GM18858 (cell line): ENCODE measurements around the gene DNAH12.
"Not testable (repeated sequence)": the region's sequence is repeated elsewhere in the genome, so short reads cannot be mapped to it uniquely, and the experiment has no call there.

Experiments used
- ATAC-seq: cut with Tn5 transposase; IDR thresholded peaks from one replicate; pipeline ENCODE4 v1.9.1; 2021; ENCODE audit not compliant: unreplicated experiment

DNAH12 gene

DNA sequence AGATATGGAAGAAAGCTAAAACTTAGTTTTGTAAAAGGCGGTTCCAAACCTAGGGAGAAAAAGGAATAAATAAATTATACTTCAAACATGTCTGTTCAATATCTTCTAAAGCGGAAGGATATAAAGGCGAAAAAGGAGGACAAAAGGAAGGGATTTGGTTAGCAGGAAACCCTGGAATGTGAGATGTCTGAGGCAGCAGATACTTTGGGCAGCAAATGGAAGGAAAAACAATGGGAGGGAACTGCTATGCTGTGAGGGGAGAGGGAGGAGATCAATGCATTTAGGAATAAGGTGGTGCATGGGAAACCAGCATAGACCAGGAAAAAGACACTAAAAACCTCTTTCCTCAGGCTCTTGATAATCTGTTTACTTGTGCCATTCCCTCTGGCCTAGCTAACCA lies 120.8 kb downstream of the DNAH12 start:
- no peak for ATAC-seq

DNA sequence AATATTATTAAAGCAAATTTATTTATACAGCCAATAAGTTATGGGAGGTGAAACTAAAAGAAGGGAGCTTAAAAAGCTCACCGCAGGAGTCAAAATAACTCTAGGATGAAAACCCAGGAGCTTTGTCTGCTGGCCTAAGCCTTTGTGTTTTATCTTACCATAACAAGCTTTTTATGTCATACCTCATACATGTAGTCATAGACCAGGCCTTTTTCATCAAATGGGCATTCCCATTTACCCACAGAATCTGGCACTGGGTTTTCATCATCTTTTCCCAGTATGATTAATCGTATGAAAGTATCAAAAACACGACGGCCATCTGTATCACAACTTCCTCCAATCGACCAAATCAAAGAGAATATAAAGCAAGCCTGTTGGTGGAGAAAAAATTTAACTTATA lies 122.8 kb downstream of the DNAH12 start:
- no peak for ATAC-seq

DNA sequence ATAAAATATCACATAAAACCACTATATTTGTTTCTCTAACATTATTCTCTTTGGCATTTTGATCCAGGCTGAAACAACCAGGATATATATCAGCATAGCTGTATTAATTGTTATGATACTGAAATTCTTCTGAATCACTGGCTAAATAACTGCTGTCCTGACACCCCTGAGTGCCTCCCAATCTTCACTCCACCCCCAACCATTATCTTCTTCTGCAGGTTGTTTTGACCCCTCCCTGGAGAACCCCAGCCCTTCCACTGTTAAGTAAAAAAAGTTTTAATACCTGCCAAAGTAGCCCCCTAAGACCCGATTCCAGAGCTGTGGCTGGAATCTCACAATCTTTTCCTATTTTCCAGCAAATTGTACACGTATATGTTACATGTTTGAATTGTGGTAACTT lies 124.1 kb downstream of the DNAH12 start:
- ATAC-seq: no peak

DNA sequence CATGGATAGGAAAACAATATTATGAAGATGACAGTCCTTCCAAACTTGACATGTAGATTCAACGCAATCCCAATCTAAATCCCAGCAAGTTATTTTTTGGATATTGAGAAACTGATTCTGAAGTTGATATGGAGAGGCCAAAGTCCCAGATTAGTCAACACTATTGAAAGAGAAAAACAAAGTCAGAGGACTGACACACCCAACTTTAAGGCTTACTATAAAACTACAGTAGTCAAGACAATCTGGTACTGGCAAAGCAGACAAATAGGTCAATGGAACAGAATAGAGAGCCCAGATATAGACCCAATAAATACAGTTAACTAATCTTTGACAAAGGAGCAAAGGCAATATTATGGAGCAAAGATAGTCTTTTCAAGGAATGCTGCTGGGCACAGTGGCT lies 132.4 kb downstream of the DNAH12 start:
- no peak for ATAC-seq

DNA sequence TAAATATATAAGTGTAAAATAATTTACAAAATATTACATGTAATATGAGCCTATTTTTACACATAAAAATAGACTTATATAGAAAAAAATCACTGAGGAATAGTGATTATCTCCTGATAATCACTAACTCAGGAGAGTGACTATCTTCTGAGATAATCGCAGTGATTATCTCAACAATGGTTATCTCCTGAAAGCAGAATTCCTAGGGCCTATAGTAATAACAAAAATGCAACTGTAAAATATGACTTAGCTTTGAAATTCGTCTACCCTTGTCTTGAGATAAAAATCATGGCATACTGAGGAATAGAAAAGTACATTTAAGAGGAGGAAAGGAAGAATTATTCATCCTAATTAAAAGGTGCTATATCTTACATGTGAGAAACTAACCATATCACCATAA lies 134.7 kb downstream of the DNAH12 start:
- no peak for ATAC-seq

DNA sequence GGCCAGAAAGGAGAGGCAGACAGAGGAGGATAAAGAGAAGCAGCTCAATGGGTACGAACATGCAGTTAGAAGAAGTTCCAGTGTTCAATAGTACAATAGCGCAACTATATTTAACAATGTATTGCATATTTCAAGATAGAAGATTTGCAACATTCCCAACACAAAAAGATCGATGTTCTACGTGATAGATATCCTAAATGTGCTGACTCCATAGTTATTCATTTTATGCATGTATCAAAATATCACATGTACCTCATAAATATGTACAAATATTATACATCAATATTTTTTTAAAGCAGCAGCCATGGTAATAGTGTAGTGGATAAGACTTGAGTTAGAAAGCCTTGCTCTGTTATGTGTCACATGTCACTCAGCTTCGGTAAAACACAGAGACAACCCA lies 141.5 kb downstream of the DNAH12 start:
- no peak for ATAC-seq

DNA sequence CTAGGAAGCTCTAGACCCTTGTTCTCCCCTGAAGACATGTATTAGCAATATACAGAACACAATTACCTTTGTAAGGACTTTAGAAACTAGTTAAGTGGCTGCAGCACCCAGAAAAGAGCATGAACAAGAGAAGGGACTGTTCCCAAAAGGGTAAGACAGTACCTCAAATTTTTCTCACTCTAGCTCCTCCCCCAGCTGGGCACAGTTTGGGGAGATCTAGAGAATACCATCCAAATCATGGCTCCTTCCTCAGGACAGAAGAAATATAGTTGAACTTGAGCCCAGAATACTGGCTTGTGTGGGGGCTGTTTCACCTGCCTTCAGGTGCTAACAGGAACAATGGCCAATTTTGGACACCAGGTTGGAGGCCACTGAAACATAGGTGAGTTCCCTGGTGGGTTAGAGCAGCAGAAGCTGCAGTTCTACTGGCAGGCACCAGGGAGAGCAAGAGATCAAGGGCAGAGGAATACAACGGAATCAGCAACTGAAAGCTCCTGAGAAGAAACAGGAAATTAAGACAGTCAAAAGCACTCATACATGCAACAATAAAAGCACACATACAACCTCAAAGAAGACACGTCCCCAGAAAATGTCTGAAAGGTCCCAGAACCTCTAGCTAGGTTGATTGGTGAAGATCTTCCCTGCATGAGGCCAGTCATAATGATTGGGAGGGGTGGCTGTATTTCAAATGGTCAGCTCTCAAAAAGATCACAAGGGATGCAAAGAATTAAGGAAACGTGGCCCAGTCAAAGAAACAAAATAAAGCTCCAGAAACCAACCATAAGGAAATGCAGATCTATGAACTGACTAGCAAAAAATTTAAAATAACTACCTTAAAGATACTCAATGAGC lies 146.7 kb downstream of the DNAH12 start:
- peak; percentile 89 for ATAC-seq

DNA sequence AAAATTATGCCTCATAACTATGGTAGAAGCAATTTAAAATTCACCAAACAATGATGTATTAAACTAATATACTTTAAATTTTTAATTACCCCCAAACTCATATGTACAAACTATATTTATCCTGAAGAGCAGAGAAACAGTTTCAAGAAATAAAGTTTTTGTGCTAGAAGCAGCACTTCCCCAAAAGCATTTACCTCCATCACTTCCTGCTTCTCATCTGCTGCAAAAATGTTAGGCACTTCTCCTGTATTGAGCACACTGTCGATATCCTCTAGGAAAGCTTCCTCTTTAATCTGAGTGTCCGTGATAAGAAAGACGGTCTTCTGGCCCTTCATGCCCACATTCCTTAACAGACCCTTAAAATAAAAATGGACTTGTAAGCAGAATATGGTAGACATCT lies 150.2 kb downstream of the DNAH12 start:
- no peak for ATAC-seq

DNA sequence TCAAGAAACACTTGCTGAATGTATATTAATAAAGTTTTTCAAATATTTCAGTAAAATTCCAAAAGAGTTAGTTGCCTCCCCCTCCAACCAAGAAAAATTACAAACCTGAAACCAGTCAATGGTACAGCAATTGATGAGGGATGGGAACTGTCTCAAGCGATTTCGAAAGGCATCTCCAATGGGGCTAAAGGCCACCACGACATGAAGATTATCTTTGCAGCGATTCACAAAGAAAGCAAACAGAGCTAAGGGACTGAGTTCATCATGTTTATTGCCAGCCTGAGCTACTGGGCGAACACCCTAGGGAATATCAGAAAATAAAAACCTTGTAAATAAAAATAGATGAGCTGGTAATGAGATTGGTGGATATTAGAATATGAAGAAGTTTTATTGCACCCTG lies 152.4 kb downstream of the DNAH12 start:
- no peak for ATAC-seq

DNA sequence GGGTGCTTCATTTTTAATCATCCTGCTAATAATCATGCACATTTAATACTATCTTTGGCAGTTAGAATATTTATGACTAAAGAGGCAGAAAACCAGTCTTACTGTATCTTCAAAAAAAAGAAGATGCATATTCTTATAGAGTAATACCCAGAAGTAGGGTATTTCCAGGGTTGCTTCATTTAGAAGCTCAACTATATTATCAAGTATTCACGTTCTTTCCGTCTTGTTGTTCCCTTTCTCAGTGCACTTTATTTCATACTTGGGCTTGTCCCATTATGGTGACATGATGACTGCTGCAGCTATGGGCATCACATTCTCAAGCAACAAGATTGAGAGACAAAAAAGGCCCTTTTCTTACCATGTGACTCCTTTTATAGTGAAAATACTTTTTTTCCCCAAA lies 154.9 kb downstream of the DNAH12 start:
- no peak for ATAC-seq

DNA sequence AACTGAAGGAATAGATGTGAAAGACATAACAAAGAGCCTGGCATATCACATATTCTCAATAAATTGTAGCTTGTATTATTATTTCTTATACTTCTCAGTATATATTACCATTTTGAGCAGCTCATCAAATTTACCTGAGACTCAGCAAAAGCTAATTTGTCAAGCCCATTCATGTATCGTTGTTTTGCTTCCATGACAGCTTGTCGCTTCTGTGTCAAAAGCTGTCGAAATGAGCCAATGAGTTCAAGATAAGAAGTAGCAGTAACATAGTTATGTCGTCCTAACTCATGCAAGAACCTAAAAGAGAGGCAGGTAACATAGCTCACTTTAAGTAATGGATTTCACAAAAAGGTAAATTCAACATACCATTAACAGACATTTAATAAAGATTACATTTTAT lies 157.8 kb downstream of the DNAH12 start:
- no peak for ATAC-seq

DNA sequence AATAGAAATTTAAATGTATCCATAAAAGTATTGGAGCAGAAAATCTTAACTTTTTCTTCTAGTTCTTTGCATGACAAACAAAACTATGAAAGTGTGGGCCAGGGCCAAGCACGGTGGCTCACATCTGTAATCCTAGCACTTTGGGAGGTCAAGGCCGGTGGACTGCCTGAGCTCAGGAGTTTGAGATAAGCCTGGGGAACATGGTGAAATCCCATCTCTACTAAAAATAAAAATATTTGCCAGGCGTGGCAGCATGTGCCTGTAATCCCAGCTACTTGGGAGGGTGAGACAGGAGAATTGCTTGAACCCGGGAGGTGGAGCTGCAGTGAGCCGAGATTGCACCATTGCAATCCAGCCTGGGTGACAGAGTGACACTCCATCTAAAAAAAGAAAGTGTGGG lies 158.6 kb downstream of the DNAH12 start:
- ATAC-seq: no peak

DNA sequence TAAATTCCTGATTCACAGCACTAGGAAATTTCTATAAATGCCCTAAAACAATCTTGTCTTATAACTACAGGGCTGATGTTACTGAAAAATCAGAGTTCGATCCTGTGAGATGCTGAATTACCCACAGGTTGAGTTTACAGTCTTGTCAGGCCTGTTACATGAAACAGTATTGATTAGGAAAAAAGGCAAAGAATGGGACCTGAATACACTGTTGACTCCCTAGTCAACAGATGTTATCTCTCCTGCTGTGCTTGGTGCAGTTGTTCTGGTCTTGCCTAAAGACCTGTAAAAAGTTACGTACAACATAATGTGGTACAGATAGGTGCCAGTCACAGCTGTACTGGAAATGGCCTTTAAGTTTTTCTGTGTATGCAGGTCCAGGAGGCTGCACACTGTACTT lies 160.3 kb downstream of the DNAH12 start:
- ATAC-seq: no peak

DNA sequence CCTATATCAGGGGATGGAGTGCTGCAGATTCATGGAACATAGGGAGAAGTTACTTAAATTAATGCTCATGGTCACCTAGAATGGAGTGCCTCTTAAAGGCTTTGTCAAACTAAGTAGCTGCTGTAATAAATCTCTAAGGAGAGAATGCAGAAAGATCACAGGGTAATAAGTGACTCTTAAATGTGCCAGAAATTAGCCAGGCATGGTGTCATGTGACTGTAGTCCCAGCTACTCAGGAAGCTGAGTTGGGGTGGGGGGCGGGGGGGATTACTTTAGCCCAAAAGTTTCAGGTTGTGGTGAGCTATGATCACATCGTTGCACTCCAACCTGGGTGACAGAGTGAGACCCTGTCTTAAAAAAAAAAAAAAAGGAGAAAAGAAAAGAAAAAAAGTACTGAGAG lies 160.7 kb downstream of the DNAH12 start:
- ATAC-seq: no peak

DNA sequence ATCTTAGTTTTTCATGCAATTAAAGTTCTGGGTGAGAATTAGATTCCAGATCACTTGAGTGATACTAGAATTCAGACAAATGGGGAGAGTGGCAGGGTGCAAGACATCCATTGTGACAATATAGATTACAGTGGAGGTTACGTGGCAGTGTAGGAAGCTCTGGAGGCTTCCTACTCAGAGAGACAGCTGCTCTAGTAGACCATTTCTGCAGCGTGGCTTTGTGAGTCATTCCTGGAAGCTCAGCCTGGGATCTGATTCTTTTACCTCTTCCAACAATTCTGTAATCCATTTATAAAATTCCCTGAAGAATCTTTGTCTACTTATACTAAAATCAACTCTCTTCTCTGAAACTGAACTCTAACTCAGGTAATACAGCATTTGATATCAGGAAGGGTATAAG lies 161.2 kb downstream of the DNAH12 start:
- ATAC-seq: no peak

DNA sequence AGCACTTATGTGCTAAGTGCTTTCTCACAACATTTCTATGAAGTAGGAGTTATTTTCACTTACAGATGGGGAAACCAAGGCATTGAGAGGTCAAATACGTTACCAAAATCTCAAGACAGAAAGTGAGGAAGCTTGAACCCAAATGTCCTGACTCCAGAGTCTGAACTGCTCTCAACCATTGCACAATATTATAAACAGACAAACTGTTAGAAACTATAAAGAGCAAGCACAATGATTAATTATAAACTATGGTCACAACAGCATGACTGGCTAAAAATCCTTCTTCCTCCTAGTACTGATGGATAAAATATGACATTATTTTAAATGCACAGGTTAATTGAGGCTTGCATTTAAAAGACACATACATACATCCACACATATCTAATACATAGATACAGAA lies 173.8 kb downstream of the DNAH12 start:
- no peak for ATAC-seq

DNA sequence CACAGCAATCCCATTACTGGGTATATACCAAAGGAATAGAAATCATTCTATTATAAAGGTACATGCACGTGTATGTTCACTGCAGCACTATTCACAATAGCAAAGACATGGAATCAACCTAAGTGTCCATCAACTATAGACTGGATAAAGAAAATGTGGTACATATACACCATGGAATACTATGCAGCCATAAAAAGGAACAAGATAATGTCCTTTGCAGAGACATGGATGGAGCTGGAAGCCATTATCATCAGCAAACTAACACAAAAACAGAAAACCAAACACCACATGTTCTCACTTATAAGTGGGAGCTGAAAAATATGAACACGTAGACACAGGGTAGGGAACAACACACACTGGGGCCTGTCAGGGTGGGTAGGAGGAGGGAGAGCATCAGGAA lies 179.1 kb downstream of the DNAH12 start:
- not testable (repeated sequence) for ATAC-seq

DNA sequence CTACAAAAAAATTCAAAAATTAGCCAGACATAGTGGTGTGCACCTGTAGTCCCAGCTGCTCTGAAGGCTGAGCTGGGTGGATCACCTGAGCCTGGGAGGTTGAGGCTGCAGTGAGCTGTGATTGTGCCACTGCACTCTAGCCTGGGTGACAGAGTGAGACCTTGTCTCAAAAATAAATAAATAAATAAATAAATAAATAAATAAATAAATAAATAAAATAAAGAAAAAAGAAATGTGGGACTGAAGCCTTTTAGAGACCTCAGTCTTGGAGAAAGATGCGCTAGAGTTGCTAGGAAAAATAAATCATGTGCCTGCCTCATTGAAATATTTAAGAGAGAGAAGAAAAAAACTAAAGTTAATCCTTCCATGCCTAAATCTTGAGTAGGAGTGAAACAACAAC lies 187.9 kb downstream of the DNAH12 start:
- ATAC-seq: not testable (repeated sequence)

DNA sequence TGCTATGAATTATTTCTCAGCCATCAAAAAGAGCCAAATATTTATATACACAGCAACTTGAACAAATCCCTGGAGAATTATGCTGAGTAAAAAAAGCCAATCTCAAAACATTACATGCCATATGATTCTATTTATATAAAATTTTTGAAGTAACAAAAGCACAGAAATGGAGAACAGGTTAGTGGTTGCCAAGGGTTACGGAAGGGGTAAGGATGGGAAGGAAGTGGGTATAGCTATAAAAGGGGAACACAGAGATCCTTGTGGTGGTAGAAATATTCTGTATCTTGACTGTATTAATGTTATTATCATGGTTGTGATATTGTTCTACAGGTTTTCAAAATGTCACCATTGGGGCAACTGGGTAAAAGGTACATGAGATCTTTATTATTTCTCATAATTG lies 189.4 kb downstream of the DNAH12 start:
- ATAC-seq: no peak

DNA sequence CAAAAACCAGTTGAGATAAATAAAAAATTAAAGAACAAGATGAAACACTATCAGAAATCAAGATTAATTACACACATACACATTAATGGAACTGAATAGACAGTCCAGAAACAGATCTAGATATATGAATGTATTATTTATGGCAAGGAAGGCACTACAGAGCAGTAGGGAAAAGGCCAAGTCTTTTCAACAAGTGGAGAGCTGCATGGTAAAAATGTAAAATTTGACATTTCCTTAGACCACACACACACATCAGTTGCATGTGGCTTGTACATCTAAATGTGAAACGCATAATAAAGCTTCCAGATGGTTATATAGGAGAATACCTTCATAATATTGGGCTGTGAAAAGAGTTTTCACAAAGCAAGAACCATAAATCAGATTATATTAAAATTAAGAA lies 193.9 kb downstream of the DNAH12 start:
- no peak for ATAC-seq

DNA sequence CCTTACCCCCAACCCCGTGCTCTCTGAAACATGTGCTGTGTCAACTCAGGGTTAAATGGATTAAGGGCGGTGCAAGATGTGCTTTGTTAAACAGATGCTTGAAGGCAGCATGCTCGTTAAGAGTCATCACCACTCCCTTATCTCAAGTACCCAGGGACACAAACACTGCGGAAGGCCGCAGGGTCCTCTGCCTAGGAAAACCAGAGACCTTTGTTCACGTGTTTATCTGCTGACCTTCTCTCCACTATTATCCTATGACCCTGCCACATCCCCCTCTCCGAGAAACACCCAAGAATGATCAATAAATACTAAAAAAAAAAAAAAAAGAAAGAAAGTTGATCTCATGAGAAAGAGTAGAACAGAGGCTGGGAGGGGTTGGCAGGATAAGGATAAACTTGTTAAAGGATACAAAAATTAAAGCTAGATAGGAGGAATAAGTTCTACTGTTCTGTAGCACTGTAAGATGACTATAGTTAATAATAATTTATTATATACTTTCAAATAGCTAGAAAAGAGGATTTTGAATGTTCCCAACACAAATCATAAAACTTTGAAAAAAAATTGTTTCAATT lies 205.0 kb downstream of the DNAH12 start:
- not testable (repeated sequence) for ATAC-seq

DNA sequence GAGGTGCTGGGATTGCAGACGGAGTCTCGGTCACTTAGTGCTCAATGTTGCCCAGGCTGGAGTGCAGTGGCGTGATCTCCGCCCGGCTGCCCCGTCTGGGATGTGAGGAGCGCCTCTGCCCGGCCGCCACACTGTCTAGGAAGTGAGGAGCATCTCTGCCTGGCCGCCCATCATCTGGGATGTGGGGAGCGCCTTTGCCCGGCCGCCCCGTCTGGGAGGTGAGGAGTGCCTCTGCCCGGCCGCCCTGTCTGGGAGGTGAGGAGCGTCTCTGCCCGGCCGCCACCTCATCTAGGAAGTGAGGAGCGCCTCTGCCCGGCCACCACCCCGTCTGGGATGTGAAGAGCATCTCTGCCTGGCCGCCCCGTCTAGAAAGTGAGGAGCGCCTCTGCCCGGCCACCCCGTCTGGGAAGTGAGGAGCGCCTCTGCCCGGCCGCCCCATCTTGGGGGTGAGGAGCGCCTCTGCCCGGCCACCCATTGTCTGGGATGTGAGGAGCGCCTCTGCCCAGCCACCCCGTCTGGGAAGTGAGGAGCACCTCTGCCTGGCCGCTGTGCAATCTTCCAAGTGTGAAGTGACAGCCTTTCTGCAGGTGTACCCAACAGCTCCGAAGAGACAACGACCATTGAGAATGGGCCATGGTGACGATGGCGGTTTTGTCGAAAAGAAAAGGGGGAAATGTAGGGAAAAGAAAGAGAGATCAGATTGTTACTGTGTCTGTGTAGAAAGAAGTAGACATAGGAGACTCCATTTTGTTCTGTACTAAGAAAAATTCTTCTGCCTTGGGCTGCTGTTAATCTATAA lies 205.7 kb downstream of the DNAH12 start:
- not testable (repeated sequence) for ATAC-seq
